Kidney (tissue), 14 donors: ENCODE measurements around the gene TRPC5OS. TPM values are rescaled to one million over a fixed set of nuclear protein-coding genes. Genes with fewer than 3 reads are reported as not detected.

Experiments
- DNase-seq, 5 donors: peaks; one replicate each; pipeline ENCODE4 v3.0.0-alpha.2; 2013 to 2020
- FAIRE-seq: peaks from 2 replicates; lab custom pipeline; 2012; peaks lifted over from hg19 to GRCh38; lab: Jason Lieb, UNC
- H3K27ac ChIP-seq, 2 donors: one replicate each; pipeline ENCODE4 v1.7.0; 2013; ENCODE audit warnings: low read depth in 2 of 2, low read length in 2 of 2, inconsistent platforms in 1 of 2
- H3K27me3 ChIP-seq: one replicate; pipeline ENCODE4 v1.7.1; 2013; ENCODE audit warnings: low read length, inconsistent platforms; ENCODE audit not compliant: control insufficient read depth, insufficient read depth
- H3K36me3 ChIP-seq, 3 donors: one replicate each; pipeline versions ENCODE4 v1.7.0 to v1.7.1; 2013; ENCODE audit warnings: low read length in 3 of 3, control low read depth in 1 of 3, inconsistent platforms in 1 of 3; ENCODE audit not compliant: insufficient read depth in 3 of 3, control insufficient read depth in 2 of 3
- H3K4me1 ChIP-seq, 3 donors: one replicate each; pipeline versions ENCODE4 v1.7.0 to v1.7.1; 2013; ENCODE audit warnings: low read length in 3 of 3, inconsistent platforms in 1 of 3, low read depth in 1 of 3; ENCODE audit not compliant: control insufficient read depth in 2 of 3, insufficient read depth in 2 of 3
- H3K4me3 ChIP-seq, 3 donors: one replicate each; pipeline versions ENCODE4 v1.7.0 to v1.8.1; 2013; ENCODE audit warnings: low read length in 3 of 3, control low read depth in 1 of 3, inconsistent platforms in 1 of 3
- H3K9ac ChIP-seq, 3 donors: one replicate each; pipeline versions ENCODE4 v1.7.0 to v1.7.1; 2013; ENCODE audit warnings: low read length in 3 of 3, control low read depth in 1 of 3, inconsistent platforms in 1 of 3
- H3K9me3 ChIP-seq, 3 donors: one replicate each; pipeline versions ENCODE4 v1.7.0 to v1.7.1; 2013; ENCODE audit warnings: low read length in 3 of 3, control low read depth in 1 of 3, inconsistent platforms in 1 of 3; ENCODE audit not compliant: control insufficient read depth in 2 of 3, insufficient read depth in 1 of 3
- CTCF ChIP-seq: IDR thresholded peaks from 3 replicates; pipeline ENCODE4 v1.5.1; 2012; ENCODE audit warnings: mild to moderate bottlenecking, moderate library complexity, borderline replicate concordance; ENCODE audit not compliant: insufficient read depth; ENCODE audit errors: extremely low read depth
- intact Hi-C: fragments of 100-400 bp; cut with DNase I; formaldehyde crosslinking; loops from one replicate; pipeline ENCODE4 v1.11.1; 2022
- polyA plus RNA-seq: library from polyadenylated mRNA; stranded (reverse); fragments of 350-450 nt; fragmentation: Illumina TruSeq; extraction: RNeasy Lipid Tissue Mini Kit (QIAGEN cat#74804); gene quantifications from one replicate; pipeline ENCODE4 v1.2.3, GENCODE V29; 2014; ENCODE audit warnings: low read depth, low replicate concordance; ENCODE audit not compliant: insufficient read depth
- total RNA-seq: library from RNA; stranded (reverse); fragmentation: NEBNext Ultra II Directional; extraction: Animal tissue kit (Norgen Biotek cat#: 25700); gene quantifications from one replicate; pipeline ENCODE4 v1.2.1, GENCODE V29; 2021
- donor health status: control.
- donor health status: control.
- donor health status: control.
- donor health status: control.
- donor health status: control.
- donor health status: DM: yes; HTN: yes; CAD: no.
- donor health status: Normal renal cell carcinoma (clear cell type).

Gene TRPC5OS
- total and polyA plus RNA-seq, 2 donors from 2014 or later, result 0.13 TPM; not detected in 1

DNA sequence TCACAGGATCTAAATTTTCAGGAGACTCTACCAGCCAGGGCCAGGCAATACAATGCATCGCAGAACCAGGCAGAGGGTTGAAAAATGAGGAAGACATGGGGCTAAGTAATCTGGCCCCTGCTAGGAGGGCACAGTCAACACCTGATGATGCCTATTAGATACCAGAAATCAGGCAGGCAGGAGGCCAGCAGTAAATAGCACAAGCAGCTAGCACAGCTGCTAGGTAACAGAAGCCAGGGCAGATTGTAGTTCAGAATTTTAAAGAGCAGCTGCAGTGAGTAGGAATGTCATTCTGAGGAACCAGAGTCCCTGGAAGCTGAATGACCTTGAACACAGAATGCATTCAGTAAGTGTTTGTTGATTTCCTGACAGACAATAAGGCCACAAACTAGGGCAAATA lies 38.8 kb upstream of the TRPC5OS start:
- no peak overlapping the region for H3K4me3 ChIP-seq
- H3K9ac ChIP-seq, result no peak overlapping the region
- no peaks in the 10 kb centered on the region for H3K4me1 ChIP-seq
- no peaks in the 10 kb centered on the region for H3K36me3 ChIP-seq
- H3K27me3 ChIP-seq, result peaks cover 2% of the 10 kb centered on the region
- DNase-seq, result peak in 2 of 5 donors; percentile 4 to 6
- no peaks in the 10 kb centered on the region for H3K9me3 ChIP-seq
- intact Hi-C loops, result no loop called here
- no peak for TF ChIP-seq CTCF
- no peak overlapping the region for H3K27ac ChIP-seq
- FAIRE-seq, result no peak

- no peaks in the 10 kb centered on the region for H3K27me3 ChIP-seq
- no peak overlapping the region for H3K9ac ChIP-seq
- intact Hi-C loops, result no loop called here
- DNase-seq (no peak), FAIRE-seq (no peak)
- no peak for TF ChIP-seq CTCF
- H3K36me3 ChIP-seq, result no peaks in the 10 kb centered on the region
- no peak overlapping the region for H3K27ac ChIP-seq
- H3K4me1 ChIP-seq, result no peaks in the 10 kb centered on the region
- no peaks in the 10 kb centered on the region for H3K9me3 ChIP-seq
- no peak overlapping the region for H3K4me3 ChIP-seq
Observed at GRCh38 chrX:111847491-111848133, 28.4 kb upstream of the TRPC5OS start.

DNA sequence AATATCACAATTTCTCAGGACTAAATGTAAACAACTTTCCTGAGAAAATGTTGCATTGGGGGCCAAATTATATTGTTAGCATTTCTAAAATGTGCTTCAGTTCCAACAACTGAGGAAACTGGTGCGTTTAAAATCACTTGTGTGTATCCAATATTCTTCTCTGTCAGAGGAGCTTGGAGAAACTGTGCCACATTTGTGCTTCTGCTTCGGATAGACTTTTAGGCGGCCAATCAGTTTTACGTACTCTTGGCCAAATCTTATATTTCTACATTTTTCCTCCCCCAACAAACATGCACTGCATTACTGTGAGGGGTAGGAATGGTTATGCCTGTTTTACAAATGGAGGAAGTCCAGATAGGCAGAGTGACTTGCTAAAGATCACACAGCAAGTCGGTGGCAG lies 27.4 kb upstream of the TRPC5OS start:
- no peak overlapping the region for H3K9ac ChIP-seq
- no peak for FAIRE-seq
- H3K36me3 ChIP-seq, result no peaks in the 10 kb centered on the region

More for the DNA sequence above, 27.4 kb upstream of the TRPC5OS start:
- no peak overlapping the region for H3K4me3 ChIP-seq
- H3K27ac ChIP-seq, result no peak overlapping the region
- no peaks in the 10 kb centered on the region for H3K27me3 ChIP-seq
- no peak for DNase-seq
- TF ChIP-seq CTCF, result no peak
- no peaks in the 10 kb centered on the region for H3K4me1 ChIP-seq
- no peaks in the 10 kb centered on the region for H3K9me3 ChIP-seq
- intact Hi-C loops, result no loop called here
